B cell (primary cell): ENCODE data around the gene ZNF598. TPM values are rescaled to one million over a fixed set of nuclear protein-coding genes. Genes with fewer than 3 reads are reported as not detected.
A peak's percentile ranks its signal among the peaks of the same experiment; 100 is the strongest.

Experiments
- ATAC-seq: fragments of 200-7000 bp; cut with Tn5 transposase; one replicate; pipeline ENCODE4 v1.10.0; 2021; ENCODE audit warnings: low read depth, mild to moderate bottlenecking, moderate number of reproducible peaks, moderate library complexity
- CTCF ChIA-PET: fragments of 350-600 bp; sonication (Branson Sonifier 250); formaldehyde crosslinking; loops from one replicate; lab custom pipeline; 2021; ENCODE audit warnings: antibody characterized with exemption, inconsistent platforms; lab: Charles Lee
- POLR2A ChIA-PET: fragments of 350-600 bp; sonication (Branson Sonifier 250); formaldehyde crosslinking; loops from one replicate; lab custom pipeline; 2021; ENCODE audit warnings: antibody characterized with exemption; lab: Charles Lee
- DNase-seq: peaks from one replicate; pipeline ENCODE4 v3.0.0; 2013
- H2AFZ ChIP-seq: 2 replicates; pipeline ENCODE4 v1.6.1; 2012; ENCODE audit warnings: mild to moderate bottlenecking, low read depth, low read length; ENCODE audit not compliant: insufficient read depth, poor library complexity, severe bottlenecking
- H3K27ac ChIP-seq, 2 donors: 1 replicate in 1 of 2; 2 replicates in 1 of 2; pipeline ENCODE4 v1.5.1; 2012 to 2013; ENCODE audit warnings: low read length in 2 of 2, mild to moderate bottlenecking in 2 of 2, moderate library complexity in 1 of 2
- H3K27me3 ChIP-seq, 4 experiments: fragments of 200-600 bp in 1 of 4; sonication (generic) in 1 of 4; replicated peaks in 1 of 4; 1 replicate in 2 of 4; 2 replicates in 2 of 4; pipeline versions ENCODE4 v1.6.1 to v1.7.0; 2013 to 2016; ENCODE audit warnings: low read length in 3 of 4, mild to moderate bottlenecking in 2 of 4, mixed read lengths in 1 of 4, moderate library complexity in 1 of 4; ENCODE audit not compliant: insufficient read depth in 4 of 4, control insufficient read depth in 3 of 4; ENCODE audit errors: control extremely low read depth in 1 of 4
- H3K36me3 ChIP-seq, 2 experiments: replicated peaks in 1 of 2; 1 replicate in 1 of 2; 2 replicates in 1 of 2; pipeline versions ENCODE4 v1.6.1 to v1.7.1; 2013; ENCODE audit warnings: low read length in 1 of 2; ENCODE audit not compliant: insufficient read depth in 2 of 2, control insufficient read depth in 1 of 2; ENCODE audit errors: control extremely low read depth in 1 of 2, extremely low read depth in 1 of 2
- H3K4me1 ChIP-seq, 2 donors: fragments of 200-600 bp in 1 of 2; sonication (generic) in 1 of 2; 1 replicate in 1 of 2; 2 replicates in 1 of 2; pipeline versions ENCODE4 v1.5.1 to v1.6.1; 2013 to 2017; ENCODE audit warnings: low read length in 2 of 2; ENCODE audit not compliant: control insufficient read depth in 2 of 2, insufficient read depth in 2 of 2
- H3K4me2 ChIP-seq: replicated peaks from 2 replicates; pipeline ENCODE3; 2012; ENCODE audit warnings: mild to moderate bottlenecking, low read depth, low read length; ENCODE audit not compliant: poor library complexity, severe bottlenecking
- H3K4me3 ChIP-seq, 5 experiments: fragments of 200-600 bp in 1 of 5; sonication (generic) in 1 of 5; 1 replicate in 3 of 5; 2 replicates in 2 of 5; pipeline versions ENCODE4 v1.5.1 to v1.7.0; 2011 to 2016; ENCODE audit warnings: low read length in 4 of 5, mild to moderate bottlenecking in 4 of 5, low read depth in 2 of 5, control low read depth in 1 of 5, moderate library complexity in 1 of 5; ENCODE audit not compliant: insufficient read depth in 1 of 5; ENCODE audit errors: control extremely low read depth in 1 of 5, extremely low read depth in 1 of 5
- H3K79me2 ChIP-seq: fragments of 200-600 bp; sonication (generic); one replicate; pipeline ENCODE4 v1.6.0; 2016; ENCODE audit warnings: low read length; ENCODE audit not compliant: control insufficient read depth, insufficient read depth
- H3K9ac ChIP-seq: fragments of 200-600 bp; sonication (generic); 2 replicates; pipeline ENCODE4 v1.6.1; 2017; ENCODE audit warnings: mild to moderate bottlenecking, low read length, moderate library complexity
- H3K9me3 ChIP-seq, 3 donors: one replicate each; pipeline versions ENCODE4 v1.6.1 to v1.7.1; 2013; ENCODE audit warnings: low read length in 2 of 3; ENCODE audit not compliant: control insufficient read depth in 2 of 3, insufficient read depth in 1 of 3; ENCODE audit errors: control extremely low read depth in 1 of 3
- H4K20me1 ChIP-seq: 2 replicates; pipeline ENCODE4 v1.6.0; 2012; ENCODE audit warnings: mild to moderate bottlenecking, low read length; ENCODE audit not compliant: insufficient read depth, control insufficient read depth, poor library complexity, severe bottlenecking
- H3K27ac Mint-ChIP-seq: one replicate; pipeline ENCODE4 v1.8.0; 2021; ENCODE audit warnings: mixed read lengths
- H3K27me3 Mint-ChIP-seq: one replicate; pipeline ENCODE4 v1.8.0; 2021; ENCODE audit warnings: mixed read lengths
- H3K4me1 Mint-ChIP-seq: one replicate; pipeline ENCODE4 v1.8.0; 2021; ENCODE audit warnings: mixed read lengths
- H3K4me3 Mint-ChIP-seq: one replicate; pipeline ENCODE4 v1.8.0; 2021; ENCODE audit warnings: mixed read lengths
- H3K9me3 Mint-ChIP-seq: one replicate; pipeline ENCODE4 v1.8.0; 2022; ENCODE audit warnings: mixed read lengths; ENCODE audit not compliant: insufficient read depth
- EZH2 ChIP-seq: IDR thresholded peaks from 2 replicates; pipeline ENCODE4 v1.6.1; 2012; ENCODE audit warnings: borderline replicate concordance, low read depth, mild to moderate bottlenecking, moderate library complexity, low read length; ENCODE audit not compliant: insufficient read depth, poor library complexity, severe bottlenecking
- WGBS: methylation state at CpG from one replicate; pipeline ENCODE4 v1.1.5; 2013; ENCODE audit warnings: missing lambda C conversion rate; ENCODE audit not compliant: insufficient coverage; 5-methylcytosine and 5-hydroxymethylcytosine counted together
- intact Hi-C: fragments of 100-400 bp; cut with micrococcal nuclease; formaldehyde crosslinking; loops from one replicate; pipeline ENCODE4 v1.10.0; 2022
- polyA plus RNA-seq: library from polyadenylated mRNA; depleted of rRNA; stranded (reverse); fragments of >200 nt; gene quantifications from 2 replicates; pipeline ENCODE4 v1.2.3, GENCODE V29; 2012
- total RNA-seq, 2 donors: library from RNA; stranded (reverse); fragments of 120-200 nt in 1 of 2; gene quantifications; 1 replicate in 1 of 2; 2 replicates in 1 of 2; pipeline versions ENCODE4 v1.2.3 to v1.2.4, GENCODE V29; 2013 to 2022
- TF ChIP-seq, protein P1 (sequence below): fragments of 200-600 bp; IDR thresholded peaks from one replicate; pipeline ENCODE4 v1.8.0; 2022; ENCODE audit warnings: antibody characterized with exemption, mild to moderate bottlenecking

ZNF598 gene
- total and polyA plus RNA-seq, 2 donors (not counting 1 experiment from before 2014, with no cell fraction given), result 49.5 to 61.5 TPM

DNA sequence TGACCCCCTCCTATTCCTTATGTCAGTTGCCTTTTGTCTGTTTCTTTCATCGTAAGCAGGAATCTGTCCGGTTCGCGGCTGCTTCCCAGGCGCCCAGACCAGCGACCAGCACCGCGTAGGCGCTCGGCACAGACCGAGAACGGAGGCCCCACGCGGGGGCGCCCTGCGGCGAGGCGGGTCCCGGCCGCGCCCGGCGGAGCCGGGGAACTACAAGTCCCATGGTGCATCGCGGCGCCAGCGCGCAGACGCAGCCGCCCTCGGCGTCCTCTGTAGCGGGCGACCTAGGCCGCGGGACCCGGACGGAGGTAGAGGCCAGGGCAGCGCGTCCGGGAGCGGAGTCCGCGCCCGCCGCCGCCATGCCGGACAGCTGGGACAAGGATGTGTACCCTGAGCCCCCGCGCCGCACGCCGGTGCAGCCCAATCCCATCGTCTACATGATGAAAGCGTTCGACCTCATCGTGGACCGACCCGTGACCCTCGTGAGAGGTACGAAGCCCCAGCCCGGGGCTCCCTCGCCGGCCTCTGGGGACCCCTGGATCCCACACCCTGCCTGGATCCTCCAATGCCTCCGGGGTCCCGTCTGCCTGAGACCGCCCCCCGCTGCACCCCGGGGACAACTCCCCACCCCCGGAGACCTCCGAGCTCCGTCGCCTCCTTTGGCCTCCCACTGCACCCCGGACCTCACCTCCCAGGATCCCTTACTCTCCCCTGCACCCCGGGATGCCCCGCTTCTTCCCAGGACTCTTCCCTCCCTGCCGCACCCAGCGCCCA lies 50.2 kb downstream of the ZNF598 start, which contains the start of gene NDUFB10:
TSS of gene NDUFB10 (plus strand) at position 270 of the 771 bp plus-strand sequence. CDS start at position 357, 87 bp downstream.
- no peak for TF ChIP-seq EZH2
- TF ChIP-seq, protein P1, sequence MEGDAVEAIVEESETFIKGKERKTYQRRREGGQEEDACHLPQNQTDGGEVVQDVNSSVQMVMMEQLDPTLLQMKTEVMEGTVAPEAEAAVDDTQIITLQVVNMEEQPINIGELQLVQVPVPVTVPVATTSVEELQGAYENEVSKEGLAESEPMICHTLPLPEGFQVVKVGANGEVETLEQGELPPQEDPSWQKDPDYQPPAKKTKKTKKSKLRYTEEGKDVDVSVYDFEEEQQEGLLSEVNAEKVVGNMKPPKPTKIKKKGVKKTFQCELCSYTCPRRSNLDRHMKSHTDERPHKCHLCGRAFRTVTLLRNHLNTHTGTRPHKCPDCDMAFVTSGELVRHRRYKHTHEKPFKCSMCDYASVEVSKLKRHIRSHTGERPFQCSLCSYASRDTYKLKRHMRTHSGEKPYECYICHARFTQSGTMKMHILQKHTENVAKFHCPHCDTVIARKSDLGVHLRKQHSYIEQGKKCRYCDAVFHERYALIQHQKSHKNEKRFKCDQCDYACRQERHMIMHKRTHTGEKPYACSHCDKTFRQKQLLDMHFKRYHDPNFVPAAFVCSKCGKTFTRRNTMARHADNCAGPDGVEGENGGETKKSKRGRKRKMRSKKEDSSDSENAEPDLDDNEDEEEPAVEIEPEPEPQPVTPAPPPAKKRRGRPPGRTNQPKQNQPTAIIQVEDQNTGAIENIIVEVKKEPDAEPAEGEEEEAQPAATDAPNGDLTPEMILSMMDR, result peak; percentile 80
- Histone ChIP-seq H3K36me3 (peaks cover 0 to 29% of the 10 kb centered on the region in 2 experiments), H3K79me2 (peaks cover 25% of the 10 kb centered on the region), H3K9me3 (no peaks in the 10 kb centered on the region), H3K4me1 (peaks cover 24 to 47% of the 10 kb centered on the region in 2 donors), H3K4me3 (peak within 1 kb of the TSS; percentile 51 to 89 (median 86)), H3K27me3 (no peaks in the 10 kb centered on the region), H2AFZ (peak within 1 kb of the TSS; percentile 93), H3K9ac (peak within 1 kb of the TSS; percentile 88), H3K27ac (peak within 1 kb of the TSS; percentile 51 to 77), H4K20me1 (peaks cover 23% of the 10 kb centered on the region), H3K4me2 (peak within 1 kb of the TSS; percentile 83)
- Mint-ChIP-seq H3K27ac (peak within 1 kb of the TSS; percentile 89), H3K9me3 (no peaks in the 10 kb centered on the region), H3K4me3 (peak within 1 kb of the TSS; percentile 89), H3K4me1 (peaks cover 38% of the 10 kb centered on the region), H3K27me3 (peaks cover 3% of the 10 kb centered on the region)
- intact Hi-C loops, result loop anchor here (1.0 to 2.0 kb wide), 5 partner anchors 12 to 309 kb away; partner anchors contain the start of genes RNPS1, TRAF7 and ZNF598
- ChIA-PET CTCF (interaction anchor here (0.6 to 2.2 kb wide), 4 partner anchors 29 to 194 kb away, joined by 3 to 5 read pairs (median 4); no protein-coding TSS in a partner anchor), POLR2A (interaction anchor here (1.0 to 2.5 kb wide), 4 partner anchors 12 to 195 kb away, joined by 3 to 10 read pairs (median 6); partner anchors contain the start of genes TBL3 and TRAF7)
- ATAC-seq, result peak; percentile 94
- under 1% methylated on average over 76 of the region's 79 CpGs for WGBS
- DNase-seq, result peak; percentile 93
